Ovary (tissue), 9 donors: Measurements from ENCODE around the gene CFAP299. TPM values are rescaled to one million over a fixed set of nuclear protein-coding genes. Genes with fewer than 3 reads are reported as not detected.

Experiments used
- DNase-seq, 5 donors: peaks; one replicate each; pipeline ENCODE4 v3.0.0-alpha.2; 2019 to 2020
- H3K27ac ChIP-seq, 2 donors: fragments of 200-600 bp; one replicate each; pipeline versions ENCODE4 v1.5.1 to v1.8.0; 2019 to 2022
- H3K27me3 ChIP-seq: fragments of 200-600 bp; one replicate; pipeline ENCODE4 v1.8.0; 2022
- H3K36me3 ChIP-seq: fragments of 200-600 bp; sonication (generic); one replicate; pipeline ENCODE4 v1.5.1; 2019
- H3K4me1 ChIP-seq: one replicate; pipeline ENCODE4 v1.8.1; 2013; ENCODE audit warnings: mild to moderate bottlenecking, moderate library complexity; ENCODE audit not compliant: insufficient read depth
- H3K4me3 ChIP-seq: fragments of 200-600 bp; sonication (generic); one replicate; pipeline ENCODE4 v1.5.1; 2017
- H3K9me3 ChIP-seq, 2 donors: fragments of 200-600 bp in 1 of 2; sonication (generic) in 1 of 2; one replicate each; pipeline versions ENCODE4 v1.5.1 to v1.8.1; 2013 to 2019; ENCODE audit warnings: mild to moderate bottlenecking in 1 of 2, moderate library complexity in 1 of 2
- CTCF ChIP-seq, 3 donors: fragments of 450-650 bp in 2 of 3; fragments of 200-600 bp in 1 of 3; IDR thresholded peaks; one replicate each; pipeline versions ENCODE4 v1.5.1 to v1.8.0; 2016 to 2022; ENCODE audit warnings: antibody characterized with exemption in 3 of 3, mild to moderate bottlenecking in 1 of 3
- EP300 ChIP-seq: sonication (generic); formaldehyde crosslinking; IDR thresholded peaks from one replicate; pipeline ENCODE4 v1.6.1; 2017; ENCODE audit warnings: antibody characterized with exemption
- POLR2A ChIP-seq: fragments of 450-650 bp; IDR thresholded peaks from one replicate; pipeline ENCODE4 v1.6.1; 2017; ENCODE audit warnings: antibody characterized with exemption, mild to moderate bottlenecking, moderate library complexity
- WGBS, 3 donors: extraction: QIAGEN DNeasy Blood & Tissue Kit in 1 of 3; methylation state at CpG; one replicate each; pipeline versions ENCODE4 v1.1.5 to v1.1.7; 2013 to 2017; 5-methylcytosine and 5-hydroxymethylcytosine counted together
- intact Hi-C, 4 donors: fragments of 100-400 bp; cut with DNase I; formaldehyde crosslinking; loops; one replicate each; pipeline versions ENCODE4 v1.11.0 to v1.15.1; 2022 to 2023
- polyA plus RNA-seq, 2 donors: library from polyadenylated mRNA; stranded (reverse); fragments of 200-250 nt in 1 of 2; fragments of 350-450 nt in 1 of 2; fragmentation: Illumina TruSeq in 1 of 2; extraction: RNeasy Lipid Tissue Mini Kit (QIAGEN cat#74804) in 1 of 2; gene quantifications; one replicate each; pipeline ENCODE4 v1.2.3, GENCODE V29; 2013 to 2014
- total RNA-seq, 7 donors: library from RNA; depleted of rRNA in 2 of 7; stranded (reverse); fragments of >200 nt in 2 of 7; fragmentation: NEBNext Ultra II Directional in 3 of 7; extraction: Animal tissue kit (Norgen Biotek cat#: 25700) in 3 of 7; gene quantifications; one replicate each; pipeline versions ENCODE4 v1.1.0 to v1.2.4, GENCODE V29; 2016 to 2023
- donor health status: DM: no; HTN: no; CAD: no; lungs with moderate emphysema.
- donor health status: DM: no; HTN: no; CAD: no.
- donor health status: Bipolar disorder and iron deficiency.
- donor health status: DM: yes; HTN: yes; CAD: no.
- donor health status: DM: no; HTN: no; CAD: no.
- donor health status: DM: yes; HTN: yes; CAD: no.

CFAP299 gene
- total and polyA plus RNA-seq, 9 donors = 0.32 to 17.0 (median 0.97) TPM; not detected in 2

- no peaks in the 10 kb centered on the region for H3K4me1 ChIP-seq
- TF ChIP-seq CTCF (IDR thresholded peaks at IDR 0.05) = no peak
- TF ChIP-seq EP300 = no peak
- no peak for TF ChIP-seq POLR2A
- H3K9me3 ChIP-seq = no peaks in the 10 kb centered on the region
- H3K27ac ChIP-seq = no peak overlapping the region
- intact Hi-C loops = no loop called here
- no peak for DNase-seq
- no peak overlapping the region for H3K4me3 ChIP-seq
- WGBS, 3 donors = 6 to 11% (median 7%) methylated on average over 5 of the region's 5 CpGs
- no peaks in the 10 kb centered on the region for H3K36me3 ChIP-seq
- H3K27me3 ChIP-seq = no peaks in the 10 kb centered on the region
Observed at GRCh38 chr4:80814266-80814665, 478.7 kb downstream of the CFAP299 start.

DNA sequence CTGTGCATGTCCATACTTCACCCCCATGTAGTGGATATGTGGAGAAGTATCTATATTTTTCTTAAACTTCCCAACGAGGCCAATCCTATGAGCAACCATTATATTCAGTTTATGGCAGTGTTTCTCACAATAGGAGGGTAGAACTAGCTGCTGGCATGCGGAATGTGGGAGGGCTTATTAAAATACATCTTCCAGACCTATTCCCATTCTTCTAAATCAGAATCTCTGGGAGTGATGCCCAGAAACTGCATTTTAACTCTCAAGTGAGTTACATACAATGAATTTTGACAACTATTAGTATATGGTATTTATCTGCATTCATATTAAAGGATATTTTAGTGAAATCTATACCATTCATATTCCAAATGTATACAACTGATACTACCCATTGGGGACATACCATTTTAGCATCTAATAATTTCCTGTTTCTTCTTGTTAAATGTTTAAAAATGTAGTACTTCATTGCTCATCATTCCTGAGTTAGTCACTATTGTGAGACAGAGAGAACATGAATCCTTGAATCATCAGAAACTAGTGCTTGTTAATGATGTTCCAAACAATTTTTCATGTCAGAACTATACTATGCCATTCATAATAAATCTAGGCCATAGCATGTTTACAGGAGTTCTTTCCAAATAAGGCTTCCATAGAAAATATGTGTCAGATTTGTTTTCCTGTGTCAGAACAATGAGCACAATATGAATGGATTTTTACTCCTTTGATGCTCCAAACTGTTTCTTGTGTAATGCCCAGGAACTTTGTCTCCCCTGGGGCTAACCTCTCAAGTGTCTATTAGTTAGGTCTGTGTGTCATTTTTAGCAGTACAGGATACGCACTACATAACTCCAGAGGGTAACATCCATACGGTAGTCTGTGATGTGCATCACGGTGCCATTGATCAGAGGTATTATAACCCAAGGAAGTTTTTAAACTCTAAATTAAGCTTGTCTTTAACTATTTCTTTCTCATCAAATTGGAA, 496.1 kb downstream of the CFAP299 start:
- H3K27ac ChIP-seq = no peak overlapping the region
- no peak overlapping the region for H3K4me3 ChIP-seq
- TF ChIP-seq CTCF (IDR thresholded peaks at IDR 0.05) = no peak
- no peak for TF ChIP-seq EP300
- no peak for TF ChIP-seq POLR2A
- no peaks in the 10 kb centered on the region for H3K36me3 ChIP-seq
- intact Hi-C loops = no loop called here
- no peaks in the 10 kb centered on the region for H3K9me3 ChIP-seq
- WGBS, 3 donors = 84 to 88% (median 87%) methylated on average over 5 of the region's 5 CpGs
- H3K27me3 ChIP-seq = no peaks in the 10 kb centered on the region
- DNase-seq = no peak
- H3K4me1 ChIP-seq = no peaks in the 10 kb centered on the region

GRCh38 chr4:80839281-80839680, 503.8 kb downstream of the CFAP299 start:
- intact Hi-C loops = no loop called here
- DNase-seq = no peak
- no peaks in the 10 kb centered on the region for H3K9me3 ChIP-seq
- no peaks in the 10 kb centered on the region for H3K36me3 ChIP-seq
- H3K4me3 ChIP-seq = no peak overlapping the region
- peaks cover 2% of the 10 kb centered on the region for H3K4me1 ChIP-seq
- TF ChIP-seq POLR2A = no peak
- TF ChIP-seq EP300 = no peak
- TF ChIP-seq CTCF (IDR thresholded peaks at IDR 0.05) = no peak
- 78 to 92% (median 80%) methylated on average over 1 of the region's 1 CpG for whole genome bisulfite sequencing, 3 donors
- H3K27me3 ChIP-seq = no peaks in the 10 kb centered on the region
- H3K27ac ChIP-seq = no peak overlapping the region

- intact Hi-C loops = no loop called here
Observed at GRCh38 chr4:80839792-80840191, 504.3 kb downstream of the CFAP299 start.

More at GRCh38 chr4:80839792-80840191, 504.3 kb downstream of the CFAP299 start:
- Histone ChIP-seq H3K27me3 (no peaks in the 10 kb centered on the region), H3K4me1 (peaks cover 2% of the 10 kb centered on the region), H3K27ac (no peak overlapping the region), H3K4me3 (no peak overlapping the region), H3K36me3 (no peaks in the 10 kb centered on the region), H3K9me3 (no peaks in the 10 kb centered on the region)
- no peak for DNase-seq
- TF ChIP-seq POLR2A (no peak), EP300 (no peak), CTCF (IDR thresholded peaks at IDR 0.05) (no peak)
